NCI-H748 (cell line): Measurements from ENCODE around the gene ANKRD40CL.
"Not testable (repeated sequence)": the region's sequence is repeated elsewhere in the genome, so short reads cannot be mapped to it uniquely, and the experiment has no call there.

Experiments used
- DNase-seq: peaks from one replicate; lab custom pipeline; 2025; ENCODE audit not compliant: unreplicated experiment; lab: John Stamatoyannopoulos, UW

The ANKRD40CL gene

DNA sequence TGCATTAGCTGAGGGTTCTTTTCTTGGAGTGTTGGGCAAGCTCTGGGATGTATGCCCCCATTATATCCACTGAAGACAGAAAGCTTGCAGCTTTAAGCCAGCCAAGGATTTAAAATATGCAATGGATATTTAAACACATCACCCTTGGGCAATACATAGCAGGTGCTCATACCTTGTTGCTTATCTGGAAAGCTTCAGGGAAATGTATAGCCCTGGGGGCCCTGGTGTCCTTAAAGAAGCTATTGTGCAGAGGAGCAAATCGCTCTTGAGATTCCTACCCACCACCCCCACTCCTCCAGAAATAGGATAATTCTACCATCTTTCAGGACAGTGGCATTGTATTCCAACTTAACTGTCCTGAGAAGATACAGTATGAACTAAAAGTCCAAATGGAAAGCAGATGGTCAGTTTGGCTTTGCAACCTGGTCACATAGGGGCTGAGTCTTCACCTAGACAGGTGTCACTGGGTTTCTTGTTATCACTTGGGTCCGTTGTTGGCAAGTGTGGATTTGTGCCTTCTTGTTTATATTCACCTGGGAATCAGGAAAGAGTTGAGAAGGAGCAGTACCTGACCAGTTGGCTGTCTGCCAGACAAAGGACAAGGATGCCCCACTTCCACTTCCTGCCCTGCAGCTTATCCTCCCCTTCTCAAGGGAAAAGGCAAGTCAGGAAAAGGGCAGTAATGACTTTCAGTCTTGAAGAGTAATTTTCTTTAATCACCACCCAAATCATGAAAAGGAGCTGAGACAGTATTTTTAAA lies 3.4 kb downstream of the ANKRD40CL start:
- peak; percentile 42 for DNase-seq

- no peak for DNase-seq
These were observed 5.1 kb downstream of the ANKRD40CL start for GRCh38 chr17:50762177-50762576.

GRCh38 chr17:50758989-50759544 lies 8.3 kb downstream of the ANKRD40CL start:
- no peak for DNase-seq

DNA sequence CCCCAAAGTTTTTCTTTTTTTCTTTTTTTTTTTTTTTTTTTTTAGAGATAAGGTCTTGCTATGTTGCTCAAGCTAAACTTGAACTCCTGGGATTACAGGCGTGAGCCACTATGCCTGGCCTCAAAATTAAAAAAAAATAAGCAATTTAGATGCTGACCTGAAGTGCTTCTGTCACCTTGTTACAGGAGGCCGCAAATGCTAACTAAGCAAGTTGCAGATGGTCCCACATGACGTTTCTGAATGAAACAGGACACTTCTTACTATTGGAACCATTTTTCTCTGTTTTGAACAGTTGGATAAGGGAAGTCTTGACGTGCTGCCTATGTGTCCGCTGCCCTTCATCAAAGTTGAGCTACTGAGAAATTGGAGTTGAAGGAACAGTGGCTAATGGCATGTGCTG lies 8.8 kb downstream of the ANKRD40CL start:
- DNase-seq: no peak

DNA sequence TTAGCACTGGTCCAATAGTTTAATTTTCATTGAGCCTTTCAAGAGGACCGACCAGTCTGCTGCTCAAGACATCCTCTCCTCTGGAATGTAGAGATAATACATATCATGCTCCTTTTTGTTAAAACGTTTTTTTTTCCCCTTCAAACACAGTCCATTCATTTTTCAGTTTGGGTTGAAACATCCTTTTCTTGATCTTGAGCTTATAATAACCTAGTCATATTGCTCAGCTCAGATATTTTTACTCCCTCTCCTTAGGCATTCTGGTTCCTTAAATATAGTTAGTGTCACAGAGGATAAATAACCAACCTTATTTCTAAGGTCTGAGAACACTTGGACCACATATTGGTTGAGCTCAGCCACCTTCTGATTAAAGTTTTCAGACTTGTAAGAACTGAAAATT lies 12.8 kb downstream of the ANKRD40CL start:
- no peak for DNase-seq

GRCh38 chr17:50749245-50749644 lies 18.1 kb downstream of the ANKRD40CL start:
- no peak for DNase-seq

- no peak for DNase-seq
These were observed 21.7 kb downstream of the ANKRD40CL start for GRCh38 chr17:50745631-50746030.

DNA sequence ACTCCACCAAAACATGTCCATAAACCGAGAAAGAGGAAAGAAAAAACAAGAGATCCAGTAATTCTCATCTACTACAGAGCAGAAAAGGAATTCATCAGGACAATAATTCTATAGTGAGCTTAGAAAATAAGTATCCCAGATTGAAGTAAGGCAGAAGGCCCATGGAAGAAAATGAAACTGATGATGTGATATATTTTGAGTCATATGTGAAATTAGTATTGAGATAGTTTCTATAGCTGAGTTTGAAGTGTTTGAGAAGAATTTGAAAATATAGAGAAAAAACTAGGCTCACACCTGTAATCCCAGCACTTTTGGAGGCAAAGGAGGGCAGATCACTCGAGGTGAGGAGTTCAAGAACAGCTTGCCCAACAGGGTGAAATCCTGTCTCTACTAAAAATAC lies 28.2 kb downstream of the ANKRD40CL start:
- DNase-seq: no peak

GRCh38 chr17:50737118-50737698 lies 30.1 kb downstream of the ANKRD40CL start:
- no peak for DNase-seq

- DNase-seq: no peak
These were observed 32.0 kb downstream of the ANKRD40CL start for GRCh38 chr17:50735287-50735686.

- no peak for DNase-seq
These were observed 35.5 kb downstream of the ANKRD40CL start for GRCh38 chr17:50731575-50732460.

- DNase-seq: no peak
These were observed 38.2 kb downstream of the ANKRD40CL start for GRCh38 chr17:50728881-50729765.

- no peak for DNase-seq
These were observed 39.2 kb downstream of the ANKRD40CL start for GRCh38 chr17:50728112-50728429.

- no peak for DNase-seq
These were observed 41.3 kb downstream of the ANKRD40CL start for GRCh38 chr17:50725769-50726655.

GRCh38 chr17:50724622-50725021 lies 42.7 kb downstream of the ANKRD40CL start:
- not testable (repeated sequence) for DNase-seq

DNA sequence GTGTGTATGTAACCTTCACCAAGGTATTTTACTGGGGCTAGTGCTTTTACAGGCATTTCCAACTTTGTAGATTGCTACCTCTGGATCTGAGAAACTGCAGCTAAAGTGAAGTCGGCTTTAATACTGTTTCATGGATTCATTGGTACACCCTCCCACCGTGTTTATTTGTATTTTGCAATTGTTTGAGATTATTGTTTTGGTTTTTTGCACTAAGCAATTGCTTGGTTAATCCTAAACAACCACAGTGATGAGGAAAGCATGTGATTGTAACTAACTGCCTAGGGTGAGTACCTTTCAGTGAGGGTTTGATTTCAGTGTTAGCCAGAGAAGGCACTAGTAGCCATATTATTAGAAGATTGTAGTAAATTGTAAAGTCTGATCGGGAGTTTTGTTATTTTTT lies 44.6 kb downstream of the ANKRD40CL start:
- DNase-seq: no peak

DNA sequence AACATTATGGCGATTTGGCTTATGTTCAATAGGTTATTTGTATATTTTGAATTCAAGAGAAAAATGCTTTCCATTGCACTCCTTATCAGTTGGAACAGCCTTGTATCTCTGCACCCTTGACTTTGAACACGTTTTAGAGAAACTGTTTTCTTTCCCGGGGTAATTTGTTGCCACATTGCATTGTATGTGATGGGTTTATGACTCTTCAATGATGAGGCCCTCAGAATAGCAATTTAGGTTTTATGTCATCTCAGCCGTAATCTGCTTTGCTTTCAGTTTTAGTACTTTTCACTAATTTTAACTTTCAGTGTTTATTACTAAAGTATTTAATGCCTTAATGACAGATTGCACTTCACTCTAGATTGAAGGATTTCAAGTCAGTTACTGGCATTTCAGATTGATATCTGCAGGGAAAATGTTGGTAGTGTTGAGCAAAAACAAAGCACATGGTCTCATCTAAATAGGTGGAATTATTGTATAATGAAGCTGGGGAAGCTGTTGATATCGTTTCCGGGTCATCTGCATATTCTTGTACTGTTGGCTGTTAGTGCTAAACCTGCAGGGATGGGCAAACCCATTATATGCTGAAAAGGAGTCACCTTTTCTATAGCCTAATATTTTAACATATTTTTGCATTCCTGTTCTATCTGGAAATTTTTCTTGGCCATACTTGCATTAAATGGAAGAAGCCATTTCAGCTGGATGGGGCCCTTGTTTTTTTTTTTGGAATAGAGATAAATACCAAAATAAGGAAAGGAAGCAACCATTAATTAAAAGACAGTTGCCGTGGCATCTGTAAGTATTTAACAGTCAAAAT lies 45.9 kb downstream of the ANKRD40CL start:
- DNase-seq: peak; percentile 7

DNA sequence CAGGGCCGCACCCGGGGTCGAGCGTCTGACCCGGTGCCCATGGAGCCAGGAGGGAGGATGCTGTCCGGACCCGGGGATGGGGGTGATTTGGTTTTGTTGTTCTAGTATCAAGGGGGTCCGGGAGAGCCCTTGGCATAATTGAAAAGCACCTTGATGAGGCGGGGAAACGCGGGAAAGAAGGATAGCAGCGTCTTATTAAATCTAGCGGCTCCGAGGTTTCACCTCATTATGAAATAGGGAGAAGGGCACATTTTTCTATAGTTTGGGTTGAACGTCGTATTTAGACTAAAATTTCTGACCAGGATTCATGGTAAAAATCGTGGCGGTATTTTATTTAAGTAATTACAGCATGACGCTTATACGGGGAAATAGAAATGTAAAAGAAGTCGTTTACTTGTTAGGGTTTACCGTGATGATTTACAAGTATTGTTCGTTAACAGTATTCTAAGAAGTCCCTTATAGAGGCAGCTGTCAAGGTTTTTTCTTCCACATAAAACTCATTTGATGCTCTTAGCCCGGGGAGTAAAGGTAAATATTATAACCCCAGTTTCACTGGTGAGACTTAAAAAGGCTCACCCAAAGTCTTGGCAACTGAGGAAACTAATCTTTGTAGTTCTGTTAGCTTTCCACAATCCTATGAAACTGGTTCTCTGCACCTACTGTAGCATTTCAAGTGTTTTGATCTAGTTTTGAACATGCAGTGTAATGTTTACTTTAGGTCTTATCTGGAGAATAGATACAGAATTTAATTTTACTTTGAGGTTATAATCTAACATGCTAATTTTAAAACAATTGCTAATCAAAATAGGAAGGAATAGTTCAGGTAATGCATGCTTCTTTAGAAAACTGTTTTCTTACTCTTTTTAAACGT lies 47.2 kb downstream of the ANKRD40CL start:
- DNase-seq: peak; percentile 73
